HUES48 (cell line): Measurements from ENCODE around the gene DLD.

ENCODE experiments used
- H3K27ac ChIP-seq: one replicate; pipeline ENCODE4 v1.7.0; 2013; ENCODE audit warnings: low read depth, low read length, inconsistent platforms
- H3K27me3 ChIP-seq: 2 replicates; pipeline ENCODE4 v1.6.1; 2013; ENCODE audit warnings: mild to moderate bottlenecking, low read length; ENCODE audit not compliant: control insufficient read depth, insufficient read depth
- H3K36me3 ChIP-seq: 2 replicates; pipeline ENCODE4 v1.6.1; 2013; ENCODE audit warnings: low read length; ENCODE audit not compliant: control insufficient read depth, insufficient read depth
- H3K4me1 ChIP-seq: 2 replicates; pipeline ENCODE4 v1.6.1; 2013; ENCODE audit warnings: mild to moderate bottlenecking, low read length; ENCODE audit not compliant: control insufficient read depth, insufficient read depth
- H3K4me3 ChIP-seq: 2 replicates; pipeline ENCODE4 v1.5.1; 2013; ENCODE audit warnings: mild to moderate bottlenecking, low read depth, low read length
- H3K9ac ChIP-seq: 2 replicates; pipeline ENCODE4 v1.6.1; 2013; ENCODE audit warnings: mild to moderate bottlenecking, low read depth, low read length, moderate library complexity
- H3K9me3 ChIP-seq: 2 replicates; pipeline ENCODE4 v1.6.1; 2013; ENCODE audit warnings: low read length; ENCODE audit not compliant: control insufficient read depth, insufficient read depth

The DLD gene

DNA sequence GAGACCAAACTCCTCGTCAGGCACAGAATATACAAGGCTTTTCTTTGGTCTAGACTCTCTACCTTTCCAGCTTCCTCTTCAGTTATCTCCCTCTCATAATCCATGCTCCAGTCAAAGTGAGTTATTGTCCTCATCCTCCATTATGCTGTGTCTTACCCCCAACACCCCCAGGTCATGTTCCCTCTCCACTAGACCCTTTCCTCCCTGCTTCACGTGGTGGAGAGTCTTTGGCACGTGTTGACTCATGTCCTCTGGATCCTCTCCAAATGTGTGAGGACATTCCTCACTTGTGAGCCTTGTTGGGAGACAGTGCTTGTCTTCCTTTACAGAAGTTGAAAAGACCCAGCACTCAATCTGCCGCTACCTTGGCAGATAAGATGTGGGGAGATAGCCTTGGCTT lies 36.0 kb upstream of the DLD start:
- Histone ChIP-seq H3K9ac (no peak overlapping the region), H3K4me1 (no peaks in the 10 kb centered on the region), H3K36me3 (no peaks in the 10 kb centered on the region), H3K27me3 (no peaks in the 10 kb centered on the region), H3K9me3 (no peaks in the 10 kb centered on the region), H3K27ac (no peak overlapping the region), H3K4me3 (no peak overlapping the region)

DNA sequence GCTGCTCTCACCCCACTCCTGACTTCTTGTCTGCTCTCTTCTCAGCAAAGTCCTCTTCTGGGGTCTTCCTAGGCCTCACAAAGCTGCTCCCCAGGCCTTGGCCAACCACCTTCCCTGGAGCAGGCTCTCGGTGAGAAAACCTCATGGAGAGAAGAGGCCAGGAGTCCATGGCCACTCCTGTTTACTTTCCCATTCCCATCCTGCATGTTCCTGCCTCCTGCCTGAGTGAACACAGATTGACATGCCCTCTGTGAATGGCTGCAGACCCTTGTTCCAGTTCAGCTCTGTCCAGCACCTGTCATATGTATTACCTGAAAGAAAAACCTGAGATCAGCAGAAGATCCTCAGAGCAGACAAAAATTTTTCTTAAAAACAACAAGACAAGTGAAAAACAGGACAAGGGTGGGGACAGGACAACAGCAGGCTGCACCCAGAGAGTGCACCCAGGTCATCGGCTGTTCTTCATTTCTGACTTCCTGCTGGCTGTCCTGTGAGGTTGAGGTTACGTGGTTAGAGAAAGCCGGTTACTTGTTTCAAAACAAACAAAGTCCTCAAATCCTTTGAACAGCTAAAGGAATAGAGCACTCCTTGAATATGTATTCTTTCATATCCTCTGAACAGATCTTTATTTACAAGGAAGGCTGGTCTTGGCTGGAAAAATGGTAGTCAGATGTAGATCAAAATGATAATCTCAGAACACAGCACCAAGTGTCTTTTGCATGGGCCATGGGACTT lies 34.0 kb upstream of the DLD start:
- Histone ChIP-seq H3K4me1 (no peaks in the 10 kb centered on the region), H3K9me3 (no peaks in the 10 kb centered on the region), H3K36me3 (no peaks in the 10 kb centered on the region), H3K4me3 (no peak overlapping the region), H3K27ac (no peak overlapping the region), H3K27me3 (no peaks in the 10 kb centered on the region), H3K9ac (no peak overlapping the region)

DNA sequence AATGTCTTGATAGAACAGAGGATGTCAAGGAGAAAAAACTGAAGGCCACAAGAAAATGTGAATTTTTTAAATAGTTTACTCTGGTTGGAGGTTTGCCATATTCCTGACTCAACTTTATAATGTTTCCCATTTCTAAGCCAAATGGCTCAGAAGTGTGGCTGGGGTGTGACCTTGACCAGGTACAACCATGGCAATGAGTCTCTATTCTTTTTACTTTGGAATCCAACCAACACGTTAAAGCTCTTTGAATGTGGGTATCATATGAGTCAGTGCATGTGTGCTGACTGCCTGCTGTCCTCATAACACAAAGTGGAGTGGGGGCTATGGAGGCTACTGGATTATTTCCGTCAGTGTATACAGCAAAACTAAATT lies 33.5 kb upstream of the DLD start:
- Histone ChIP-seq H3K4me1 (no peaks in the 10 kb centered on the region), H3K9ac (no peak overlapping the region), H3K4me3 (no peak overlapping the region), H3K9me3 (no peaks in the 10 kb centered on the region), H3K36me3 (no peaks in the 10 kb centered on the region), H3K27me3 (no peaks in the 10 kb centered on the region), H3K27ac (no peak overlapping the region)

DNA sequence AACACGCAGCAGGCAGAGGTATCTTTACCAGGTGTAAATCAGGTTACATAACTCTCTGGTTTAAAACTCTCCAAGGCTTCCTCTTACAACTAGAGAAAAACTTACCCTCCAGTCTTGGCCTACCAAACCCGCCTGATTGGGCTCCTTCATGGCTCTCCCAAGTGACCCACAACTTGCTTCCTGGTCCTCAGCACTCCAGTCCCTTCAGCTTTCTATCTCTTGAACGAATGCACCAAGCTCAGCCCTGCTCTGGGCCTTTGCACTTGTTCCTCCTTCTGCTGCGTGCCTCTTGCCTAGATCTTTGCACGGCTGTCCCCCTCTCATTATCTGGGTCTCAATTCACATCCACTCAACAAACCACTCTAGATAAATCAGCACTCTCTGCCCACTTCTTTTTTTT lies 32.7 kb upstream of the DLD start:
- Histone ChIP-seq H3K27me3 (no peaks in the 10 kb centered on the region), H3K4me3 (no peak overlapping the region), H3K27ac (no peak overlapping the region), H3K9ac (no peak overlapping the region), H3K9me3 (no peaks in the 10 kb centered on the region), H3K36me3 (no peaks in the 10 kb centered on the region), H3K4me1 (no peaks in the 10 kb centered on the region)

DNA sequence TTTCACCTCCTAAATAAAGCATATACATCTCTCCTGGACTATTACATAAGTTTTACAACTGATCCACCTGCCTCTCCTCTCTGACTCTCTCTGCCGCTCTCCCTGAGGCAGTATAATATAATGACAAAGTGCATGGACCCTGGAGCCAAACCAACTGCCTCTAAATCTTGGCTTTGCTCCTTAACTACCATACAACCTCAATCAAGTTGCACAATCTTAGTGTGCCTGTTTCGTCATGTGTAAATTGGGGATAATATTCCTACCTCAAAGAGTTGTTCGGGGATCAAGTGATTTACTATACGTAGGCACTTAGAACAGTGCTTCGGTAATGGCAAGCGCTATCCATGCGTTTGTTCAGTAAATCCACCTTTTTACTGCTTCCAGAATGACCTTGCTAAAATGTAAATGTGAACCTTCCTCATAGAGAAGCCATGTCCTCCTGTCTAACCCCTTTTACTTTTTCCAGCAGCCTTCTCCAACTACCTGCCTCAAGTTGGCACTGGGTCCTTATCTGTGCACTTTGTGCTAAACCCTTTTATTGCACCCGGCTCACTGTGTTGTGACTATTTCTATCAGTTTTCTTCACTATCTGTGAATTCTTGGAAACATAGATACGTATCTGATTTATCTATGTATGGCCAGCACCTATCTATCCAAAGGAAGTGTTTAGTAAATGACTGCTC lies 30.6 kb upstream of the DLD start:
- H3K9me3 ChIP-seq = no peaks in the 10 kb centered on the region
- no peak overlapping the region for H3K9ac ChIP-seq

DNA sequence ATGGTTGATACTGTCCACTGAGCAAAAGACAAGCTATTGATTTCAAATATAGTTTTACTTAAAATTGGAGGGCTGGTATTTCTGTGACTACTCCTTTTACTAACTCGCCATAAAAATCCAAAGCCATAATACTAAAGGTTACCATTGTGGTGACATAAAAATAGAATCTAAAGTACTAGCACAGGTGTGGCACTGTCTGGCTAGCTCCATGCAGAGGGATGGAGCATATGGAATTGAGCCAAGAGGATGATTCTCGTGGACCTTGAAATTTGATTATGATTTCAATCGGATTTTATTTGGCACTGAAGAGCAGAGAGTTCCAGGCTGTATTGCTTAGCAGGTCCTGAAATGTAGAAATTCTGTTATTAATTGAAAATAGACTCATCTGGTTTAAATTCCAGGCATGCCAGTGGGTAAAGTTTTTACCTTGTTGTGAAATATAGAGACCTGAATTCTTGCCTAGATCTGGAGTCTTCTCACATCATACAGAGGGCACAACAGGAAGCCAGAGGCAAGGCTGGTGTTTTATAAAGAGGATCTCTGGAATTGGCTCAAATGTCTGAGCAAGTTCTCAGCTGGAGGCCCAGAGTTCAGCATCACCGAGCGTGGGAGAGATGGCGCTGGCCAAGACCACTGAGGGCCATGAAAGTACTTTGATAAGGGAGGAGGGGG lies 29.9 kb upstream of the DLD start:
- Histone ChIP-seq H3K36me3 (no peaks in the 10 kb centered on the region), H3K4me3 (no peak overlapping the region), H3K9ac (no peak overlapping the region), H3K9me3 (no peaks in the 10 kb centered on the region), H3K4me1 (no peaks in the 10 kb centered on the region), H3K27me3 (no peaks in the 10 kb centered on the region), H3K27ac (no peak overlapping the region)

More for the DNA sequence above, 30.6 kb upstream of the DLD start:
- no peak overlapping the region for H3K4me3 ChIP-seq
- H3K27ac ChIP-seq = no peak overlapping the region
- no peaks in the 10 kb centered on the region for H3K27me3 ChIP-seq
- H3K36me3 ChIP-seq = no peaks in the 10 kb centered on the region
- H3K4me1 ChIP-seq = no peaks in the 10 kb centered on the region

DNA sequence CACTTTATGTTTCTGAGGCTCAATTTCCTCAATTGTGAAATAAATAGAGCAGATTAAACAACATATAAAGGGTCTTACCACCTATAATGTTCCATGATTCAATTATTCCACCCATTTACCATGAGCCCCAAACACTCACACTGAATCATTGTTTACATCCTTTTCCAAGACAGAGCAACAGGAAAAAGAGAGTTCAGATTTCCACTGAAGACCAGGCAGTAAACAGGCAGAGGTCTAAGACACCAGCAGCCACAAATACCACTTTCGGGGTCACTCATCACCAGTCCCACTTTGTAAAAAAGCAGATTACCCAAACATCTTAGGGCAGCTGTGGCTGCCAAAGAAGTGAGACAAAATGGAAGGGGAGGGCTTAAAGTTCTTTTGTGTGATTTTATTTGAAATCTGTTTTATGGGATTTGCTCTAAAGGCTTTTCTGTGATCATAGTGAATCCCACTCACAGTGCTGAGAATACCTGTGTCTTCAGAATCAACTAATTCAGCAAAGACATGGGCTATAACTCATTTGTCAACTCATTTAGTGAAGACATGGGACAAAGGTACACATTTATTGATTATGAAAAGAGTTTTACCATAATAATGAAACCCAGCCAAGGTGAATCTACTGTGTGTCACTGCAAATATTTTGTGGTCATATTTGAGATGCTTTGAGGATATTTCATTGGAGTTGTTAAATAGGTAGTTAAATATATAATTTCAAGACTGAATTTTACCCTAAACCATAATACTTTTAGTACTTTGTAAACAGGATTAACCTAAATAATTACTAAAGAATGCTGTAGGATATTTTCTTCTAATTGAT lies 24.8 kb upstream of the DLD start:
- Histone ChIP-seq H3K36me3 (no peaks in the 10 kb centered on the region), H3K4me3 (no peak overlapping the region), H3K27me3 (no peaks in the 10 kb centered on the region), H3K9ac (no peak overlapping the region), H3K4me1 (no peaks in the 10 kb centered on the region), H3K9me3 (no peaks in the 10 kb centered on the region), H3K27ac (no peak overlapping the region)

DNA sequence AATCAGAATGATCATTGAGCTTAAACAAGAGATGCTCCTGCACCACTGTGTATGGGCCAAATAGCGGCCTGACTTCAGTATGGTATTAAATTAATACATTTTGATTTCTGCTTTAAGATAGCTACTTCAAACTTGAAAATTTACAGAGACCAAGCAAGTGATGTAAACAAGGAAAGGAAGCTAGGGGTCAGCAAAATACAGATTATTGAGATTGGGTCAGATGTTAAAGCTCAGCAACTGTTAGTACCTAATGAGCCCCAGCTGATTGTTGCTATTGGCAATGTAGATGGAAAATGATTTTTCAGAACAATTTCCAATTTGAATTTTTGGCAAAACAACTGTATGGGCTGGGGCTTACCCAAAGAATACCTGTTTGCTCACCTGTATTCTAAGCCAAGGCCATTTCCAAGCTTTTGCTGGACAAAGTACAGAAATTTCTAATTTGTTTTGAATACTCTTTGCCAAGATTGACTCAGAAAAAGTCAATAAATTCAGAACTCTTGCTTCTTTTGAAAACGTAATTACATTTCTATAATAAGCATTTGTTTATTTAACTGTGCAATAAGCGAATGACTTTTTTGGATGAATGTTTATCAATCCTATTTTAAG lies 23.0 kb upstream of the DLD start:
- no peaks in the 10 kb centered on the region for H3K27me3 ChIP-seq
- no peaks in the 10 kb centered on the region for H3K36me3 ChIP-seq
- no peak overlapping the region for H3K27ac ChIP-seq

DNA sequence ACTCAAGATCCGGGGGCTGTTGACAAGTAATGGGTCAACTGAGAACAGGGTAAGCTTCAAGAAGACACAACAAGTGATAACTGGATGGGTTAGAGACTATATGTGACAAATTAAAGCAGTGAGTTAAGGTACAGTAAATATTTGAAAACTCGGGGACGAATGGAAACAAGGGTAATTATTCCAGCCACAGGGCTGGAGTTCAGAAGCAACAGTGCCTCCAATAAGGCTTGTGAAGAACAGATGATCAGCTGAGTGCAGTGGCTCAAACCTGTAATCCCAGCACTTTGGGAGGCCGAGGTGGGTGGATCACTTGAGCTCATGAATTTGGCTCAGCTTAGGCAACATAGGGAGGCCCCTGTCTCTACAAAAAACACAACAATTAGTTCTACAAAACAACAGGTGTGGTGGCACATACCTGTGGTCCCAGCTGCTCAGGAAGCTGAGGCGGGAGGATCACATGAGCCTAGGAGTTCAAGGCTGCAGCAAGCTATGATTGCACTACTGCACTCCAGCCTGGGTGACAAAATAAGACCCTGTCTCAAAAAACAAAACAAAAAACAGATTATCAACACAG lies 20.5 kb upstream of the DLD start:
- Histone ChIP-seq H3K4me3 (no peak overlapping the region), H3K4me1 (no peaks in the 10 kb centered on the region), H3K27ac (no peak overlapping the region), H3K36me3 (no peaks in the 10 kb centered on the region), H3K9ac (no peak overlapping the region), H3K9me3 (no peaks in the 10 kb centered on the region), H3K27me3 (no peaks in the 10 kb centered on the region)

More for the DNA sequence above, 23.0 kb upstream of the DLD start:
- Histone ChIP-seq H3K4me1 (no peaks in the 10 kb centered on the region), H3K4me3 (no peak overlapping the region), H3K9ac (no peak overlapping the region), H3K9me3 (no peaks in the 10 kb centered on the region)

DNA sequence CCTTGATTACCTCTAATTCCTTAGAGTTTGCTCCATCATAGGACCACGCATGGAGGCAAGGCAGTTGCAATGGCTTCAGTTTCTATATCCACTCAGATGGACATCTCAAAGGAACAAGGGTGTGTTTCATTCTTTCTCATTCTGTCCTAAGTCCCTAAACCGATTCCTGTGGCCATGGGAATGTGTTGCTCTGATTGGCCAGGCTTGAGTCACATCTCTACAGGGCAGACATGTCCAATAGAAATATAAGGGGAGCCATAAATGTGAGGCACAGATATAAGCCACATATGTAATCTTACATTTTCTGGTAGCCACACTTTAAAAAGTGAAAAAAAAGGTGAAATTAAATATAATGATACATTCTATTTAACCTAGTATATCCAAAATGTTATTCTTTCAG lies 16.9 kb upstream of the DLD start:
- Histone ChIP-seq H3K9me3 (no peaks in the 10 kb centered on the region), H3K27ac (no peak overlapping the region), H3K36me3 (no peaks in the 10 kb centered on the region), H3K4me1 (no peaks in the 10 kb centered on the region), H3K9ac (no peak overlapping the region), H3K4me3 (no peak overlapping the region), H3K27me3 (no peaks in the 10 kb centered on the region)
